Natural killer cell treated with Interleukin-12 subunit alpha and Interleukin-12 subunit beta and Interleukin-15 and Interleukin-18, amount 100 ng/mL, for 72 hours (primary cell): ENCODE results near the gene EFS. TPM values are rescaled to one million over a fixed set of nuclear protein-coding genes. Genes with fewer than 3 reads are reported as not detected.

Source experiments
- ATAC-seq, 2 donors: fragments of 150-1000 bp; cut with Tn5 transposase in 1 of 2; sonication (Bioruptor Pico), chemical (Tn5 transposase) in 1 of 2; 2 replicates each; pipeline ENCODE4 v1.10.0; 2021
- DNase-seq: peaks from one replicate; pipeline ENCODE4 v3.0.0; 2022; ENCODE audit warnings: low spot score
- H3K27ac Mint-ChIP-seq, 2 donors: 1 replicate in 1 of 2; 2 replicates in 1 of 2; pipeline ENCODE4 v1.8.0; 2022; ENCODE audit warnings: mixed read lengths in 2 of 2, mild to moderate bottlenecking in 1 of 2, moderate library complexity in 1 of 2
- H3K27me3 Mint-ChIP-seq, 2 donors: 1 replicate in 1 of 2; 2 replicates in 1 of 2; pipeline ENCODE4 v1.8.0; 2022; ENCODE audit warnings: mixed read lengths in 2 of 2
- H3K36me3 Mint-ChIP-seq: one replicate; pipeline ENCODE4 v1.8.0; 2022; ENCODE audit warnings: mixed read lengths
- H3K4me1 Mint-ChIP-seq, 2 donors: 1 replicate in 1 of 2; 2 replicates in 1 of 2; pipeline ENCODE4 v1.8.0; 2022; ENCODE audit warnings: low read depth in 2 of 2, mixed read lengths in 2 of 2, mild to moderate bottlenecking in 1 of 2
- H3K4me3 Mint-ChIP-seq: one replicate; pipeline ENCODE4 v1.8.0; 2022; ENCODE audit warnings: mixed read lengths
- H3K9me3 Mint-ChIP-seq: 2 replicates; pipeline ENCODE4 v1.8.0; 2022; ENCODE audit warnings: mixed read lengths
- total RNA-seq, 2 donors: library from RNA; stranded (reverse); gene quantifications; one replicate each; pipeline ENCODE4 v1.2.3, GENCODE V29; 2022

The EFS gene
- total RNA-seq, 2 donors from 2014 or later: not detected

DNA sequence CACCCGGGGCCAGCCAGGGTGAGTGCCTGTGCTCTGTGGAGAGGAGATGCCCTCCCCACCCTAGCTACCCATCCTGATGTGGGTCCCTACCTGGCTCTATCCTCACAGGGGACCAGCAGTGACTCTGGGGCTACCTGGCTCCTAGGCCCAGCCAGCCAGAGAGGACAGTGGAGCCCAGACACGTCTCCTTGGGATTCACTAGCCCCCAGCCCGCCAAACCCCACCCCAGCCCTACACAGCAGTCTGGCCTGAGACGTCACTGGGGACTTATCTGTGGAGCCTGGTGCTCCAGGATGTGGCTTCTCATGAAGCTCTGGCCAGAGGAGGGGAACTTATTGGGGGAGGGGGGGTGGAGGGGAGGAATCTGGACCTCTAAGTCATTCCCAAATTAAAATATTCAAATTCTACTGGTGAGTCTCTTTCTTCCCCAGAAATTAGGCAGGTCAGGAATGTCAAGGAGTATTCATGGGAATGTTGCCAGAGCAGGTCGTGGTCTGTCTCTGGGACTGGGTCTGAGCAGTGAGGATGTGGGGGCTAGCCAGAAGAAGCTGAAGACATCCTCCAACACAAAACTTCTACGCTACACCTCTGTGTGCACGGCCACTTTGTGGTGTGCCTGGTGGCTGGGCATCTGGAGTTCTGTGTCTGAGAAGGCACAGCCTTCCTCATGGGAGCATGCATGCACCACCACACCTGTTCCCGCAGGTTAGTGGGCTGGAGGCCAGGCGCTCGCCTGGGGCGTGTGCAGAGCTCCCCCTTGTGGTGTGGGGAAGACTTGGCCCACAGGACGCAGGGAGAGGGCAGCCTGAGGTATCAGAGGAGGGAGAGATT, 14.6 kb upstream of the EFS start:
- H3K4me3 Mint-ChIP-seq: no peak overlapping the region
- H3K4me1 Mint-ChIP-seq: no peaks in the 10 kb centered on the region
- H3K27ac Mint-ChIP-seq: no peak overlapping the region
- peaks cover 0 to 2% of the 10 kb centered on the region in 2 donors for H3K27me3 Mint-ChIP-seq
- H3K9me3 Mint-ChIP-seq: no peaks in the 10 kb centered on the region
- ATAC-seq (peak; percentile 55 to 57), DNase-seq (no peak)
- no peaks in the 10 kb centered on the region for H3K36me3 Mint-ChIP-seq

- ATAC-seq (no peak), DNase-seq (no peak)
- Mint-ChIP-seq H3K36me3 (no peaks in the 10 kb centered on the region), H3K27me3 (peaks cover 0 to 2% of the 10 kb centered on the region in 2 donors), H3K4me3 (no peak overlapping the region), H3K9me3 (no peaks in the 10 kb centered on the region), H3K27ac (no peak overlapping the region), H3K4me1 (no peaks in the 10 kb centered on the region)
Observed at GRCh38 chr14:23378612-23379220, 13.7 kb upstream of the EFS start.

DNA sequence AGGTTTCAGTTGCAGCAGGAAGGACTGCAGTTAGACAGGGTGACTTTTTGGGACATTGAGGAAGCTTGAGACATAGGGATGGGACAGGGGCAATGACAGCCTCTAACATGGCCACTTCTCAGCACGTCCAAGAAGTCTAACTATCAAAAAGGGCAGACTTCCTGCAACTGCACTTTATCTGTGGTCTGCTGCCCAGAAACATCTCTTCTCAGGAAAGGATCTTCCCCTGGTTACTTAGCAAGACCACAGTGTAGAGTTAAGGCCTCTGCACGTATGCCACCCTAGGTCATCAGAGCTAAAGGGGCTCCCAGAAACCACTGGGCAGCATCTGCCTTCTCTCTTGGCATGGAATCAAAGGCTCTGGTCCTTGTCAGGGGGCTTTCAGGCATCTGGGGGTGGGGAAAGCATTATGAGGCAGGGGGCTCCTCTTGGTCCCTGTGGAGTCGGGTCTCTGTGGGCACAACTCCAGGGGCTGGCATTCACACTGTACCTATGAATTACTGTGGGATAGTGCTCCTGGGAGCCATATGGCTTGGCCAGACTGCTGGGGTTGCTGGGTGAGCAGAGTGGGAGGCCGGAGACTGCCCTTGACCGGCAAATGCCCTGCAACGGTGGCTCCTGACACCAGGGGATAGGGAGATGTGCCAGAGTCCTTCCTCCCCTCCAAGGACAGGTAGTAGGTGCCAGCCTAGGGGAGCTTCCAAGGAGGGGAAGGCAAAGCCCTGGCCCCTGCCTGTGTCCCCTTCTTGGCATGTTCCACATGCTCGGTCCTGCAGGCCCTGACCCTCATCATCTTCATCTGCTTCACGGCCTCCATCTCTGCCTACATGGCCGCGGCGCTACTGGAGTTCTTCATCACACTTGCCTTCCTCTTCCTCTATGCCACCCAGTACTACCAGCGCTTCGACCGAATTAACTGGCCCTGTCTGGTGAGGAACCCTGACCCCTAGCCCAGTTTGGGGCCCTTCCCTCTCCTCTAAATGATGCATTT, 12.9 kb upstream of the EFS start:
- peaks cover 0 to 2% of the 10 kb centered on the region in 2 donors for H3K27me3 Mint-ChIP-seq
- DNase-seq (no peak), ATAC-seq (no peak)
- no peak overlapping the region for H3K4me3 Mint-ChIP-seq
- H3K36me3 Mint-ChIP-seq: no peaks in the 10 kb centered on the region
- no peaks in the 10 kb centered on the region for H3K4me1 Mint-ChIP-seq
- H3K9me3 Mint-ChIP-seq: no peaks in the 10 kb centered on the region
- no peak overlapping the region for H3K27ac Mint-ChIP-seq

- H3K36me3 Mint-ChIP-seq: no peaks in the 10 kb centered on the region
- DNase-seq: no peak
- peaks cover 0 to 2% of the 10 kb centered on the region in 2 donors for H3K27me3 Mint-ChIP-seq
- no peak overlapping the region for H3K4me3 Mint-ChIP-seq
- ATAC-seq: no peak
- no peaks in the 10 kb centered on the region for H3K9me3 Mint-ChIP-seq
- no peaks in the 10 kb centered on the region for H3K4me1 Mint-ChIP-seq
- no peak overlapping the region for H3K27ac Mint-ChIP-seq
Observed at GRCh38 chr14:23377198-23377550, 12.2 kb upstream of the EFS start.

DNA sequence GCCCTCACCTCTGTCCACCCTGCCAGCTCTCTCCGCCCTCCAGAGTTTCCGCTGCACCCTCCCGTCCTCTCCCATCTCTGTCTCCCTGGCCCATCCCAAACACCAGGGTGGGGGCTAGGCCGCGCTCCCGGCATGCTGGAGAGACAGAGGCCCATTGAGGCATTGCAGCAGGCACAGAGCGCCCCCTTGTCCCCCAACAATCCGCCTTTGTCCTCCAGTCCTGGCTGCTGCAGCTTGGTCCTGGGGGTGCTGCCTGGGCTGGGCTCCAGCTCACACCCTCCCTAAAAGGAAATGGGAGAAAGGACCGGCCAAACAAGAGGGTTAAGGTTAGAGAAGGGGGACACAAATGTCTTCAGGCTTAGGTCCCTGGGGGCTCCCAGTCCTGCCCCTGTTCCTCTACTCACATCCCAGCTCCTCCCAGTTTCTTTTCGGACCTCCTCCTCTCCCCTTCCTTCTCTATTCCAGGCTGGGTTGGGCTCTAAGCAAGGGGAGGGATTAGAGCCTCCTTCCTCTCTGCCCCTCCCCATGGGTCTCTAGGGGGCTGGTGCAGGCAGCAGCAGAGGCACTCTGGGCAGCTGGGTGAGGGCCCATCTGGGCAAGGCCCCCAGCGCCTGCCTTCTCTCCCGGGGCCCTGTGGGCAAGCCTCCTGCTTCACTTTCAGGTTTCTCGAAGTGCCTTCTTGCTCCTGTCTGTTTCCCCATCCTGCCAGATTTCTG, 11.7 kb upstream of the EFS start, which contains the start of gene CMTM5:
Gene CMTM5, plus strand, starts transcription at position 565 of the 716 bp plus-strand sequence. CDS start 206 bp downstream, outside the sequence.
- no peaks in the 10 kb centered on the region for H3K9me3 Mint-ChIP-seq
- no peak within 1 kb of the TSS for H3K27ac Mint-ChIP-seq
- H3K4me1 Mint-ChIP-seq: no peaks in the 10 kb centered on the region
- H3K4me3 Mint-ChIP-seq: no peak within 1 kb of the TSS
- H3K27me3 Mint-ChIP-seq: peaks cover 0 to 2% of the 10 kb centered on the region in 2 donors
- no peaks in the 10 kb centered on the region for H3K36me3 Mint-ChIP-seq
- ATAC-seq (no peak), DNase-seq (no peak)

GRCh38 chr14:23375527-23376251, 10.7 kb upstream of the EFS start:
- no peaks in the 10 kb centered on the region for H3K4me1 Mint-ChIP-seq

GRCh38 chr14:23373041-23373440, 8.1 kb upstream of the EFS start:
- ATAC-seq: no peak
- H3K27ac Mint-ChIP-seq: no peak overlapping the region
- H3K4me1 Mint-ChIP-seq: no peaks in the 10 kb centered on the region
- H3K27me3 Mint-ChIP-seq: peaks cover 11 to 15% of the 10 kb centered on the region in 2 donors
- H3K4me3 Mint-ChIP-seq: no peak overlapping the region
- H3K36me3 Mint-ChIP-seq: no peaks in the 10 kb centered on the region
- DNase-seq: no peak
- H3K9me3 Mint-ChIP-seq: no peaks in the 10 kb centered on the region

More at GRCh38 chr14:23375527-23376251, 10.7 kb upstream of the EFS start:
- Mint-ChIP-seq H3K27ac (no peak overlapping the region), H3K36me3 (no peaks in the 10 kb centered on the region), H3K27me3 (peaks cover 0 to 2% of the 10 kb centered on the region in 2 donors), H3K4me3 (no peak overlapping the region), H3K9me3 (no peaks in the 10 kb centered on the region)
- no peak for ATAC-seq
- DNase-seq: no peak

- Mint-ChIP-seq H3K9me3 (no peaks in the 10 kb centered on the region), H3K4me3 (no peak within 1 kb of the TSS), H3K27ac (no peak within 1 kb of the TSS), H3K36me3 (no peaks in the 10 kb centered on the region), H3K27me3 (peaks cover 14 to 19% of the 10 kb centered on the region in 2 donors), H3K4me1 (no peaks in the 10 kb centered on the region)
- DNase-seq (no peak), ATAC-seq (no peak)
Observed at GRCh38 chr14:23372509-23372908, 7.5 kb upstream of the EFS start, which contains the start of gene IL25. Gene IL25, plus strand, starts transcription at chr14:23372809.

- H3K9me3 Mint-ChIP-seq: no peaks in the 10 kb centered on the region
- H3K27ac Mint-ChIP-seq: no peak overlapping the region
- peaks cover 19 to 25% of the 10 kb centered on the region in 2 donors for H3K27me3 Mint-ChIP-seq
- no peaks in the 10 kb centered on the region for H3K36me3 Mint-ChIP-seq
- DNase-seq (no peak), ATAC-seq (no peak)
- no peaks in the 10 kb centered on the region for H3K4me1 Mint-ChIP-seq
- H3K4me3 Mint-ChIP-seq: no peak overlapping the region
Observed at GRCh38 chr14:23371865-23372264, 6.9 kb upstream of the EFS start.

- Mint-ChIP-seq H3K27ac (no peak overlapping the region), H3K9me3 (no peaks in the 10 kb centered on the region), H3K27me3 (peaks cover 24 to 30% of the 10 kb centered on the region in 2 donors), H3K36me3 (no peaks in the 10 kb centered on the region), H3K4me3 (no peak overlapping the region), H3K4me1 (no peaks in the 10 kb centered on the region)
- DNase-seq (no peak), ATAC-seq (peak in 1 of 2 donors; percentile 17)
Observed at GRCh38 chr14:23370221-23370620, 5.2 kb upstream of the EFS start.

DNA sequence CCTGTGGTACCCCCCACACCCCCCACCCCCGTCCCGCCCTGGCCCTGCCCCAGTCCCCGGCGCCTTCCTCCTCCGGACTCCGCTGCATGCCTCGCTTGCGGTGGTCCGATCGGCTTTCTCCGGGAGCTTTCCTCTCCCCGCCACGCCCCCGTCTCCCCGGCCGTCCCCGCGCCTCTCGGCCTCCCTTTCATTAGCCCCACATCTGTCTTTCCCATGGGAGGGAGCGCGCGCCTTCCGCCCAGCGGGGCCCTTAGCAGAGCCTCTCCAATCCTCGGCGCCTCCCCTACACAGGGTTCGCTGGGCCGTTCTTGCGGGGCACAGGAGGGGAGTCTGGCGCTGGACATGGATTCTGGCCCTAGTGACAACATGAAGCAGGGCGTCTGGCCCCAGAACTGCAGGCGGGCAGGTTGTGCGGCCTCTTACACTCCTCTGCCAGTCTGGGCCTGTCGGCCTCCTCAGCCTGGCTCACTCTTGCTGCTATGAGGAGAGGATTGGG, 1.5 kb upstream of the EFS start:
- no peaks in the 10 kb centered on the region for H3K4me1 Mint-ChIP-seq
- H3K4me3 Mint-ChIP-seq: no peak overlapping the region
- peaks cover 40 to 41% of the 10 kb centered on the region in 2 donors for H3K27me3 Mint-ChIP-seq
- DNase-seq: no peak
- ATAC-seq: no peak
- H3K27ac Mint-ChIP-seq: no peak overlapping the region
- no peaks in the 10 kb centered on the region for H3K9me3 Mint-ChIP-seq
- H3K36me3 Mint-ChIP-seq: no peaks in the 10 kb centered on the region

DNA sequence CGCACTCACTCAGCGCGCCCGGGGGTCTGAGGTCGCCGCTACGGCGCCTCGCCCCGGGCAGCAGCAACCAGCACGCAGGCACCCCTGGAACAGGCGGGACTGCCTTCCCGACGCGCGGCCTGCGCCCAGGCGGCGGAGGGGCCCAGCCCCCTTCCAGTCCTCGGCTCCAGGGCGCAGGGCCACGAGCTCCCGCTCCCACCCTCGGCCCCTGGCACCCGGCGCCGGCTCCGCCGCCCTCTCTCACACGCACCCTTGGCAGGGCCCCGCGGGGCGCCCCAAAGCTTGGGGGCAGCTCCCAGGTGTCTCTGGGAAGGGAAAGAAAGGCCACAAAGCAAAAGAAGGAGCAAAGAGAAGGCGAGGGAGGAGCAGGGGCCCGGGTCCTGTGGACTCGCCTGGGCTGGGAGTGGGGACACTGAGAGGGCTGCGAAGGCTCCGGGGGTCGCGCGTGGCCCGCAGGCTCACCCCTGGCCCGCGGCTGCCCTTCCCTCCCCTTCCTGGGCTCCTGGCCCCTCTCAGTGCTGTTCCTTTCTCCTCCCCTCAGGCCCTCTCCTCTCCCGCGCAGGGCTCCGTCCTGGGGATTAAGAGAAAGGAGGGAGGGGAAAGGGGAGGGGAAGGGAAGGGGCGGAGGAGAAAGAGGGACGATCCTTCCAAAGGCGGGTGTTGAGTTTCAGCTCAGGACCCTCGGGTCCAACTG, 907 bp upstream of the EFS start:
- Mint-ChIP-seq H3K4me1 (no peaks in the 10 kb centered on the region), H3K36me3 (no peaks in the 10 kb centered on the region), H3K9me3 (no peaks in the 10 kb centered on the region), H3K27me3 (peaks cover 43 to 47% of the 10 kb centered on the region in 2 donors), H3K27ac (no peak overlapping the region), H3K4me3 (no peak overlapping the region)
- ATAC-seq (no peak), DNase-seq (no peak)
